H1 (cell line): ENCODE measurements around the gene KREMEN1. TPM values are rescaled to one million over a fixed set of nuclear protein-coding genes. Genes with fewer than 3 reads are reported as not detected.

ENCODE experiments used
- CTCF ChIA-PET: fragments of 300-600 bp; sonication (Branson Sonifier 250); formaldehyde crosslinking; loops from one replicate; lab custom pipeline; 2021; ENCODE audit not compliant: partially characterized antibody; lab: Charles Lee
- POLR2A ChIA-PET: fragments of 300-600 bp; sonication (Branson Sonifier 250); formaldehyde crosslinking; loops from one replicate; lab custom pipeline; 2021; ENCODE audit warnings: inconsistent platforms; ENCODE audit not compliant: partially characterized antibody; lab: Charles Lee
- DNase-seq, 2 experiments: peaks; one replicate each; pipeline versions ENCODE4 v3.0.0 to v3.0.0-alpha.2; 2010 to 2022; ENCODE audit warnings: low spot score in 2 of 2, low read depth in 1 of 2, mixed read lengths in 1 of 2
- FAIRE-seq: peaks from 2 replicates; lab custom pipeline; 2011; peaks lifted over from hg19 to GRCh38; lab: Jason Lieb, UNC
- H2AFZ ChIP-seq: 2 replicates; pipeline ENCODE4 v1.8.1; 2012; ENCODE audit warnings: low read length, inconsistent platforms
- H2AK5ac ChIP-seq: 2 replicates; pipeline ENCODE4 v1.6.1; 2013; ENCODE audit warnings: low read depth, low read length
- H2BK120ac ChIP-seq: replicated peaks from 2 replicates; pipeline ENCODE3; 2013; ENCODE audit warnings: low read depth, low read length, inconsistent platforms
- H2BK12ac ChIP-seq: 2 replicates; pipeline ENCODE4 v1.6.1; 2013; ENCODE audit warnings: low read depth, low read length
- H2BK15ac ChIP-seq: 2 replicates; pipeline ENCODE4 v1.6.1; 2013; ENCODE audit warnings: low read length
- H2BK20ac ChIP-seq: 2 replicates; pipeline ENCODE4 v1.6.1; 2013; ENCODE audit warnings: low read length
- H2BK5ac ChIP-seq: 2 replicates; pipeline ENCODE4 v1.6.1; 2013; ENCODE audit warnings: low read depth, low read length
- H3K14ac ChIP-seq: 2 replicates; pipeline ENCODE4 v1.6.1; 2013; ENCODE audit warnings: inconsistent platforms; ENCODE audit not compliant: insufficient read length
- H3K18ac ChIP-seq: 2 replicates; pipeline ENCODE4 v1.6.1; 2013; ENCODE audit warnings: low read length; ENCODE audit errors: extremely low read depth
- H3K23ac ChIP-seq: 2 replicates; pipeline ENCODE4 v1.6.1; 2013; ENCODE audit warnings: inconsistent platforms; ENCODE audit not compliant: insufficient read length
- H3K23me2 ChIP-seq: 2 replicates; pipeline ENCODE4 v1.6.1; 2013; ENCODE audit warnings: low read depth, low read length
- H3K27ac ChIP-seq: 2 replicates; pipeline ENCODE4 v1.6.1; 2011; ENCODE audit warnings: low read depth, low read length, inconsistent platforms
- H3K27me3 ChIP-seq, 4 experiments: replicated peaks in 1 of 4; 1 replicate in 1 of 4; 2 replicates in 3 of 4; pipeline versions ENCODE4 v1.6.1 to v1.8.1; 2011 to 2013; ENCODE audit warnings: low read length in 3 of 4, mild to moderate bottlenecking in 3 of 4, inconsistent platforms in 2 of 4, mixed read lengths in 2 of 4, moderate library complexity in 1 of 4; ENCODE audit not compliant: control insufficient read depth in 3 of 4, insufficient read depth in 3 of 4; ENCODE audit errors: extremely low read depth in 1 of 4
- H3K36me3 ChIP-seq, 4 experiments: 2 replicates each; pipeline versions ENCODE4 v1.6.1 to v1.8.1; 2011 to 2013; ENCODE audit warnings: mild to moderate bottlenecking in 4 of 4, low read length in 3 of 4, moderate library complexity in 2 of 4, control low read depth in 1 of 4, inconsistent platforms in 1 of 4; ENCODE audit not compliant: insufficient read depth in 4 of 4, control insufficient read depth in 2 of 4
- H3K4ac ChIP-seq: replicated peaks from 2 replicates; pipeline ENCODE3; 2013; ENCODE audit warnings: low read length, low read depth, mixed read lengths, inconsistent platforms; ENCODE audit not compliant: insufficient read length
- H3K4me1 ChIP-seq, 4 experiments: replicated peaks in 1 of 4; 1 replicate in 1 of 4; 2 replicates in 3 of 4; pipeline versions ENCODE4 v1.6.1 to v1.8.1; 2011 to 2013; ENCODE audit warnings: low read length in 3 of 4, inconsistent platforms in 2 of 4, mixed read lengths in 1 of 4; ENCODE audit not compliant: insufficient read depth in 4 of 4, control insufficient read depth in 3 of 4
- H3K4me2 ChIP-seq, 2 experiments: 2 replicates each; pipeline versions ENCODE4 v1.6.1 to v1.8.1; 2011 to 2013; ENCODE audit warnings: low read depth in 2 of 2, low read length in 2 of 2, control low read depth in 1 of 2, inconsistent platforms in 1 of 2, mild to moderate bottlenecking in 1 of 2; ENCODE audit not compliant: insufficient read depth in 1 of 2
- H3K4me3 ChIP-seq, 4 experiments: fragments of 200-600, 300-600 bp in 1 of 4; sonication (generic), shearing (Covaris generic), sonication (Bioruptor Twin) in 1 of 4; 2 replicates each; pipeline versions ENCODE4 v1.5.1 to v1.8.1; 2011 to 2016; ENCODE audit warnings: low read length in 4 of 4, low read depth in 3 of 4, control low read depth in 2 of 4, inconsistent platforms in 2 of 4, mild to moderate bottlenecking in 2 of 4, mixed read lengths in 1 of 4, moderate library complexity in 1 of 4; ENCODE audit not compliant: insufficient read depth in 2 of 4; ENCODE audit errors: extremely low read depth in 1 of 4
- H3K56ac ChIP-seq: replicated peaks from 2 replicates; pipeline ENCODE3; 2013; ENCODE audit warnings: low read depth, mild to moderate bottlenecking, mixed read lengths, low read length, inconsistent platforms; ENCODE audit not compliant: insufficient read length
- H3K79me1 ChIP-seq: 2 replicates; pipeline ENCODE4 v1.6.1; 2013; ENCODE audit warnings: low read depth, low read length, control low read depth
- H3K79me2 ChIP-seq, 2 experiments: 2 replicates each; pipeline versions ENCODE4 v1.6.1 to v1.8.1; 2012 to 2013; ENCODE audit warnings: low read length in 2 of 2, mild to moderate bottlenecking in 2 of 2, inconsistent platforms in 1 of 2; ENCODE audit not compliant: insufficient read depth in 2 of 2, control insufficient read depth in 1 of 2
- H3K9ac ChIP-seq, 4 experiments: replicated peaks in 1 of 4; 1 replicate in 1 of 4; 2 replicates in 3 of 4; pipeline versions ENCODE4 v1.6.1 to v1.8.1; 2011 to 2013; ENCODE audit warnings: low read depth in 3 of 4, low read length in 3 of 4, control low read depth in 2 of 4, mild to moderate bottlenecking in 2 of 4, moderate library complexity in 2 of 4, inconsistent platforms in 1 of 4; ENCODE audit errors: extremely low read depth in 1 of 4
- H3K9me3 ChIP-seq, 2 experiments: 2 replicates each; pipeline versions ENCODE4 v1.6.1 to v1.8.1; 2012 to 2013; ENCODE audit warnings: mild to moderate bottlenecking in 2 of 2, moderate library complexity in 2 of 2, control low read depth in 1 of 2, inconsistent platforms in 1 of 2, low read depth in 1 of 2, low read length in 1 of 2, mixed read lengths in 1 of 2; ENCODE audit not compliant: insufficient read depth in 2 of 2
- H4K20me1 ChIP-seq, 2 experiments: replicated peaks in 1 of 2; 2 replicates each; pipeline versions ENCODE3 to v1.8.1; 2011 to 2013; ENCODE audit warnings: inconsistent platforms in 2 of 2, low read length in 2 of 2, mild to moderate bottlenecking in 1 of 2; ENCODE audit not compliant: insufficient read depth in 2 of 2, control insufficient read depth in 1 of 2
- H4K5ac ChIP-seq: 2 replicates; pipeline ENCODE4 v1.6.1; 2013; ENCODE audit warnings: low read length, low read depth, mixed read lengths, inconsistent platforms; ENCODE audit not compliant: insufficient read length
- H4K8ac ChIP-seq: 2 replicates; pipeline ENCODE4 v1.8.0; 2013; ENCODE audit warnings: mild to moderate bottlenecking, moderate library complexity, low read length, inconsistent platforms; ENCODE audit not compliant: insufficient read depth; ENCODE audit errors: extremely low read depth
- H4K91ac ChIP-seq: replicated peaks from 2 replicates; pipeline ENCODE3; 2013; ENCODE audit warnings: low read length, mixed read lengths, inconsistent platforms; ENCODE audit not compliant: insufficient read length
- ATF3 ChIP-seq: IDR thresholded peaks from 2 replicates; pipeline ENCODE4 v1.6.1; 2011; ENCODE audit warnings: low read depth, mild to moderate bottlenecking, low read length; ENCODE audit not compliant: insufficient read depth
- EZH2 ChIP-seq: fragments of 200-600 bp; sonication (generic); IDR thresholded peaks from 2 replicates; pipeline ENCODE4 v1.7.1; 2012; ENCODE audit warnings: low read depth, mild to moderate bottlenecking, moderate library complexity, low read length, inconsistent platforms; ENCODE audit not compliant: severe bottlenecking
- HDAC2 ChIP-seq, 2 experiments: fragments of 300-600 bp in 1 of 2; sonication (generic) in 1 of 2; IDR thresholded peaks; 2 replicates each; pipeline ENCODE4 v1.6.1; 2011 to 2012; ENCODE audit warnings: low read depth in 2 of 2, low read length in 2 of 2, mild to moderate bottlenecking in 2 of 2, moderate library complexity in 2 of 2, borderline replicate concordance in 1 of 2, inconsistent platforms in 1 of 2
- HDAC6 ChIP-seq: IDR thresholded peaks from one replicate; pipeline ENCODE4 v1.7.1; 2012; ENCODE audit warnings: low read depth, mild to moderate bottlenecking, inconsistent platforms, low read length, moderate library complexity
- JUND ChIP-seq: IDR thresholded peaks from 2 replicates; pipeline ENCODE4 v1.6.1; 2011; ENCODE audit warnings: mild to moderate bottlenecking, improper control_type of control experiment, low read length
- KDM1A ChIP-seq: fragments of 200-600, 300-600 bp; sonication (generic); IDR thresholded peaks from 2 replicates; pipeline ENCODE4 v1.7.1; 2016; ENCODE audit warnings: mild to moderate bottlenecking, low read length, borderline replicate concordance
- PHF8 ChIP-seq: fragments of 200-600 bp; sonication (generic); conservative IDR thresholded peaks from 2 replicates; pipeline ENCODE4 v1.7.1; 2012; ENCODE audit warnings: low read depth, mild to moderate bottlenecking, inconsistent platforms, low read length, moderate library complexity
- POLR2A ChIP-seq, 2 experiments: IDR thresholded peaks; 1 replicate in 1 of 2; 2 replicates in 1 of 2; pipeline ENCODE4 v1.6.1; 2011; ENCODE audit warnings: low read depth in 2 of 2, low read length in 2 of 2, mild to moderate bottlenecking in 2 of 2; ENCODE audit errors: control extremely low read depth in 1 of 2
- RBBP5 ChIP-seq: IDR thresholded peaks from 2 replicates; pipeline ENCODE4 v1.7.1; 2012; ENCODE audit warnings: low read depth, mild to moderate bottlenecking, inconsistent platforms, low read length, moderate library complexity, borderline replicate concordance
- SAP30 ChIP-seq: fragments of 300-600 bp; sonication (generic); IDR thresholded peaks from 2 replicates; pipeline ENCODE4 v1.7.1; 2012; ENCODE audit warnings: low read length, moderate library complexity, mild to moderate bottlenecking, inconsistent platforms; ENCODE audit not compliant: insufficient read depth, insufficient replicate concordance
- ZNF274 ChIP-seq: IDR thresholded peaks from 2 replicates; pipeline ENCODE4 v1.7.0; 2012; ENCODE audit warnings: low read length, borderline replicate concordance; ENCODE audit errors: extremely low read depth
- WGBS, 2 experiments: shearing (Covaris generic) in 1 of 2; methylation state at CpG; one replicate each; pipeline versions ENCODE4 v1.1.6 to v1.1.7; 2013 to 2015; ENCODE audit warnings: low lambda C conversion rate in 2 of 2, mixed read lengths in 2 of 2, inconsistent platforms in 1 of 2, low coverage in 1 of 2, missing lambda C conversion rate in 1 of 2; ENCODE audit not compliant: insufficient replicate concordance in 2 of 2, insufficient coverage in 1 of 2, insufficient read length in 1 of 2; ENCODE audit errors: extremely low coverage in 1 of 2, missing lambda C conversion rate in 1 of 2; 5-methylcytosine and 5-hydroxymethylcytosine counted together
- polyA plus RNA-seq, 7 experiments: library from polyadenylated mRNA; depleted of rRNA in 3 of 7; stranded (reverse) in 5 of 7; unstranded in 2 of 7; fragments of >200 nt in 5 of 7; fragments of 200-250 nt in 2 of 7; gene quantifications; 1 replicate in 5 of 7; 2 replicates in 1 of 7; 4 replicates in 1 of 7; pipeline versions ENCODE4 v1.2.1 to v1.2.3, GENCODE V29; 2011 to 2013; ENCODE audit warnings: missing spikeins in 2 of 7, mixed read lengths in 2 of 7
- total RNA-seq: library from RNA; stranded (reverse); fragmentation: NEBNext Ultra II Directional; extraction: Animal tissue kit (Norgen Biotek cat#: 25700); gene quantifications from 2 replicates; pipeline ENCODE4 v1.2.1, GENCODE V29; 2021

KREMEN1 gene
- total and polyA plus RNA-seq, 2 of the 8 experiments (the other 6 are each of a cell fraction or from before 2014, with no cell fraction given) = 2.1 to 3.2 TPM

GRCh38 chr22:29195964-29196666 is 123.3 kb downstream of the KREMEN1 start:
- no peak overlapping the region for H3K27ac ChIP-seq
- DNase-seq = no peak
- no peak for FAIRE-seq

More at GRCh38 chr22:29195964-29196666, 123.3 kb downstream of the KREMEN1 start:
- H2BK12ac ChIP-seq = no peak overlapping the region
- H3K14ac ChIP-seq = no peak overlapping the region
- no peaks in the 10 kb centered on the region for H3K79me2 ChIP-seq
- H2BK5ac ChIP-seq = no peak overlapping the region
- H4K8ac ChIP-seq = no peak overlapping the region; the same call in 1 of the 2 replicates
- no peak overlapping the region for H2BK120ac ChIP-seq
- H3K4me2 ChIP-seq = no peak overlapping the region
- no peak for TF ChIP-seq ATF3
- no peak for TF ChIP-seq PHF8
- no peak for TF ChIP-seq KDM1A
- no peak for TF ChIP-seq ZNF274
- TF ChIP-seq SAP30 = no peak
- no peak for TF ChIP-seq HDAC6
- no peak for TF ChIP-seq POLR2A (IDR thresholded peaks at IDR 0.05; ENCODE audit: control extremely low read depth in 1 of 2, low read depth in 2 of 2, low read length in 2 of 2)
- TF ChIP-seq HDAC2 (IDR thresholded peaks at IDR 0.05; ENCODE audit: borderline replicate concordance in 1 of 2, low read depth in 2 of 2, low read length in 2 of 2) = no peak
- no peak for TF ChIP-seq JUND
- no peak for TF ChIP-seq RBBP5
- TF ChIP-seq EZH2 = no peak
- H3K4me1 ChIP-seq = no peaks in the 10 kb centered on the region
- H3K56ac ChIP-seq = no peak overlapping the region
- no peak overlapping the region for H3K4me3 ChIP-seq
- H4K91ac ChIP-seq = no peak overlapping the region
- no peak overlapping the region for H3K23ac ChIP-seq
- CTCF ChIA-PET = interaction anchor here (1.2 to 4.1 kb wide), 5 partner anchors 7 to 50 kb away, joined by 3 to 18 read pairs (median 5); no protein-coding TSS in a partner anchor
- no peak overlapping the region for H2AFZ ChIP-seq
- H2BK15ac ChIP-seq = no peak overlapping the region
- no peak overlapping the region for H2AK5ac ChIP-seq
- H3K9me3 ChIP-seq = no peaks in the 10 kb centered on the region
- H4K20me1 ChIP-seq = no peaks in the 10 kb centered on the region
- H3K4ac ChIP-seq = no peak overlapping the region
- H3K9ac ChIP-seq = no peak overlapping the region
- no peaks in the 10 kb centered on the region; the same call in 1 of the 2 replicates for H3K23me2 ChIP-seq
- no peak overlapping the region for H3K18ac ChIP-seq
- no peak overlapping the region for H2BK20ac ChIP-seq
- H3K27me3 ChIP-seq = no peaks in the 10 kb centered on the region
- H3K79me1 ChIP-seq = no peaks in the 10 kb centered on the region
- WGBS, 2 experiments = 85% methylated on average over 10 of the region's 10 CpGs; no CpG with 5 or more reads in 1 of the 2 experiments
- H4K5ac ChIP-seq = no peak overlapping the region
- H3K36me3 ChIP-seq = no peaks in the 10 kb centered on the region
- POLR2A ChIA-PET = interaction anchor here (1.2 kb wide), 1 partner anchor 38 kb away, joined by 6 read pairs; no protein-coding TSS in a partner anchor
